Gastroesophageal sphincter (tissue), 3 donors: ENCODE data around the gene STK40.

Source experiments
- POLR2A ChIP-seq, 2 donors: fragments of 450-650 bp; IDR thresholded peaks; one replicate each; pipeline ENCODE4 v1.6.1; 2017; ENCODE audit warnings: antibody characterized with exemption in 2 of 2, mild to moderate bottlenecking in 2 of 2, moderate library complexity in 1 of 2
- POLR2AphosphoS5 ChIP-seq: sonication (generic); formaldehyde crosslinking; IDR thresholded peaks from one replicate; pipeline ENCODE4 v1.6.1; 2017; ENCODE audit warnings: antibody characterized with exemption
- TF ChIP-seq, protein P1 (sequence below), 4 experiments: fragments of 200-600 bp in 2 of 4; fragments of 450-650 bp in 2 of 4; sonication (generic) in 1 of 4; IDR thresholded peaks; one replicate each; pipeline ENCODE4 v1.5.1; 2017 to 2019; ENCODE audit warnings: antibody characterized with exemption in 4 of 4, mild to moderate bottlenecking in 2 of 4, moderate library complexity in 2 of 4

DNA sequence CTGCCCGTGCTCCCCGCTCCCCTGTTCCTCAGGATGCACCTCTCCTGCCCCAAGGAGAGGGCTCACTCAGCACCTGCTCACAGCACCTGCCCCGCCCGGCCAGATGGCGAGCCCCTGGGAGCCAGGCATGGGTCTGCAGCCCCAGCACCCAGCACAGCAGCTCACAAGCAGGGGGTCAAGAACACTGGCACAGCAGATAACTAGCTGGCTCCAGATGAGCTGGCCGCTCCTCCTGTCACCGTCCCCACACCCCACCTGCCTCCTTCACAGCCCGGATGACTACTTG, 41.4 kb downstream of the STK40 start:
- no peak for TF ChIP-seq POLR2A (IDR thresholded peaks at IDR 0.05)
- TF ChIP-seq, protein P1, sequence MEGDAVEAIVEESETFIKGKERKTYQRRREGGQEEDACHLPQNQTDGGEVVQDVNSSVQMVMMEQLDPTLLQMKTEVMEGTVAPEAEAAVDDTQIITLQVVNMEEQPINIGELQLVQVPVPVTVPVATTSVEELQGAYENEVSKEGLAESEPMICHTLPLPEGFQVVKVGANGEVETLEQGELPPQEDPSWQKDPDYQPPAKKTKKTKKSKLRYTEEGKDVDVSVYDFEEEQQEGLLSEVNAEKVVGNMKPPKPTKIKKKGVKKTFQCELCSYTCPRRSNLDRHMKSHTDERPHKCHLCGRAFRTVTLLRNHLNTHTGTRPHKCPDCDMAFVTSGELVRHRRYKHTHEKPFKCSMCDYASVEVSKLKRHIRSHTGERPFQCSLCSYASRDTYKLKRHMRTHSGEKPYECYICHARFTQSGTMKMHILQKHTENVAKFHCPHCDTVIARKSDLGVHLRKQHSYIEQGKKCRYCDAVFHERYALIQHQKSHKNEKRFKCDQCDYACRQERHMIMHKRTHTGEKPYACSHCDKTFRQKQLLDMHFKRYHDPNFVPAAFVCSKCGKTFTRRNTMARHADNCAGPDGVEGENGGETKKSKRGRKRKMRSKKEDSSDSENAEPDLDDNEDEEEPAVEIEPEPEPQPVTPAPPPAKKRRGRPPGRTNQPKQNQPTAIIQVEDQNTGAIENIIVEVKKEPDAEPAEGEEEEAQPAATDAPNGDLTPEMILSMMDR (IDR thresholded peaks at IDR 0.05) = no peak
- no peak for TF ChIP-seq POLR2AphosphoS5
